Right atrium auricular region (tissue), 2 donors: Measurements from ENCODE around the gene FRY. TPM values are rescaled to one million over a fixed set of nuclear protein-coding genes. Genes with fewer than 3 reads are reported as not detected.

Source experiments
- DNase-seq: peaks from one replicate; pipeline ENCODE4 v3.0.0-alpha.2; 2019; ENCODE audit warnings: low spot score
- H3K27ac ChIP-seq, 2 donors: fragments of 200-600 bp; sonication (generic); 1 replicate in 1 of 2; 2 replicates in 1 of 2; pipeline ENCODE4 v1.5.1; 2016 to 2019
- H3K27me3 ChIP-seq, 2 donors: fragments of 200-600 bp; sonication (generic); one replicate each; pipeline versions ENCODE4 v1.5.1 to v1.6.0; 2017 to 2019
- H3K36me3 ChIP-seq: fragments of 200-600 bp; sonication (generic); one replicate; pipeline ENCODE4 v1.5.1; 2016
- H3K4me1 ChIP-seq, 2 donors: fragments of 200-600 bp; sonication (generic); one replicate each; pipeline versions ENCODE4 v1.5.1 to v1.6.0; 2017 to 2019
- H3K4me3 ChIP-seq, 2 donors: fragments of 200-600 bp; sonication (generic); 1 replicate in 1 of 2; 2 replicates in 1 of 2; pipeline ENCODE4 v1.5.1; 2017 to 2019; ENCODE audit warnings: mild to moderate bottlenecking in 1 of 2, moderate library complexity in 1 of 2
- H3K9me3 ChIP-seq, 2 donors: fragments of 200-600 bp; sonication (generic); one replicate each; pipeline ENCODE4 v1.5.1; 2019
- CTCF ChIP-seq, 2 donors: fragments of 200-600 bp; sonication (generic); IDR thresholded peaks; one replicate each; pipeline ENCODE4 v1.5.1; 2019; ENCODE audit warnings: antibody characterized with exemption in 2 of 2
- total RNA-seq, 2 donors: library from RNA; depleted of rRNA; stranded (reverse); fragments of >200 nt; gene quantifications; one replicate each; pipeline ENCODE4 v1.1.0, GENCODE V29; 2016

Gene FRY
- total RNA-seq, 2 donors from 2014 or later = 94.8 to 183 TPM

GRCh38 chr13:32224916-32225315, 193.3 kb downstream of the FRY start:
- H3K36me3 ChIP-seq = peaks cover 58% of the 10 kb centered on the region
- no peak for DNase-seq
- TF ChIP-seq CTCF (IDR thresholded peaks at IDR 0.05) = no peak
- no peak overlapping the region for H3K27ac ChIP-seq
- H3K4me1 ChIP-seq = peaks cover 0 to 5% of the 10 kb centered on the region in 2 donors
- no peak overlapping the region for H3K4me3 ChIP-seq
- H3K27me3 ChIP-seq = no peaks in the 10 kb centered on the region
- H3K9me3 ChIP-seq = no peaks in the 10 kb centered on the region

- no peak for TF ChIP-seq CTCF (IDR thresholded peaks at IDR 0.05)
- H3K27ac ChIP-seq = no peak overlapping the region
- H3K4me1 ChIP-seq = peaks cover 0 to 5% of the 10 kb centered on the region in 2 donors
- no peak for DNase-seq
- no peaks in the 10 kb centered on the region for H3K27me3 ChIP-seq
- peaks cover 58% of the 10 kb centered on the region for H3K36me3 ChIP-seq
- H3K9me3 ChIP-seq = no peaks in the 10 kb centered on the region
- no peak overlapping the region for H3K4me3 ChIP-seq
Observed at GRCh38 chr13:32225481-32225931, 193.9 kb downstream of the FRY start.

- Histone ChIP-seq H3K27me3 (no peaks in the 10 kb centered on the region), H3K9me3 (no peaks in the 10 kb centered on the region), H3K4me3 (no peak overlapping the region), H3K27ac (no peak overlapping the region), H3K36me3 (peaks cover 58% of the 10 kb centered on the region), H3K4me1 (peaks cover 0 to 12% of the 10 kb centered on the region in 2 donors)
- no peak for DNase-seq
- TF ChIP-seq CTCF (IDR thresholded peaks at IDR 0.05) = no peak
Observed at GRCh38 chr13:32228330-32229041, 196.9 kb downstream of the FRY start.

GRCh38 chr13:32229443-32229842, 197.9 kb downstream of the FRY start:
- H3K4me3 ChIP-seq = no peak overlapping the region
- no peak for DNase-seq
- peaks cover 56% of the 10 kb centered on the region for H3K36me3 ChIP-seq
- H3K4me1 ChIP-seq = peaks cover 0 to 15% of the 10 kb centered on the region in 2 donors
- no peak overlapping the region for H3K27ac ChIP-seq
- TF ChIP-seq CTCF (IDR thresholded peaks at IDR 0.05) = no peak
- H3K9me3 ChIP-seq = no peaks in the 10 kb centered on the region
- H3K27me3 ChIP-seq = no peaks in the 10 kb centered on the region

- Histone ChIP-seq H3K27ac (no peak overlapping the region), H3K4me1 (peaks cover 0 to 15% of the 10 kb centered on the region in 2 donors)
Observed at GRCh38 chr13:32232263-32232662, 200.7 kb downstream of the FRY start.

More at GRCh38 chr13:32232263-32232662, 200.7 kb downstream of the FRY start:
- no peak overlapping the region for H3K4me3 ChIP-seq
- no peak for TF ChIP-seq CTCF (IDR thresholded peaks at IDR 0.05)
- DNase-seq = no peak
- peaks cover 55% of the 10 kb centered on the region for H3K36me3 ChIP-seq
- no peaks in the 10 kb centered on the region for H3K9me3 ChIP-seq
- no peaks in the 10 kb centered on the region for H3K27me3 ChIP-seq
